Psoas muscle (tissue), 8 donors: Measurements from ENCODE around the gene PTPRG. TPM values are rescaled to one million over a fixed set of nuclear protein-coding genes. Genes with fewer than 3 reads are reported as not detected.
A peak's percentile ranks its signal among the peaks of the same experiment; 100 is the strongest.

ENCODE experiments used
- ATAC-seq, 4 donors: fragments of 200-7000 bp; cut with Tn5 transposase; one replicate each; pipeline ENCODE4 v1.9.1; 2020; ENCODE audit warnings: moderate library complexity in 3 of 4, mild to moderate bottlenecking in 2 of 4
- DNase-seq, 2 donors: peaks; one replicate each; pipeline ENCODE4 v3.0.0-alpha.2; 2020
- H3K27ac ChIP-seq: fragments of 200-600 bp; one replicate; pipeline ENCODE4 v1.8.0; 2022
- H3K27me3 ChIP-seq, 3 donors: fragments of 200-600 bp in 1 of 3; one replicate each; pipeline versions ENCODE4 v1.6.1 to v1.8.0; 2013 to 2022; ENCODE audit warnings: low read length in 2 of 3, mild to moderate bottlenecking in 2 of 3, moderate library complexity in 1 of 3; ENCODE audit not compliant: insufficient read depth in 3 of 3
- H3K36me3 ChIP-seq, 2 donors: fragments of 200-600 bp in 1 of 2; one replicate each; pipeline versions ENCODE4 v1.6.1 to v1.8.0; 2013 to 2022; ENCODE audit warnings: low read depth in 1 of 2, mild to moderate bottlenecking in 1 of 2, moderate library complexity in 1 of 2; ENCODE audit not compliant: insufficient read depth in 1 of 2
- H3K4me1 ChIP-seq: fragments of 200-600 bp; one replicate; pipeline ENCODE4 v1.8.0; 2022
- H3K4me3 ChIP-seq: fragments of 200-600 bp; one replicate; pipeline ENCODE4 v1.8.0; 2022; ENCODE audit warnings: mild to moderate bottlenecking
- H3K9me3 ChIP-seq: fragments of 200-600 bp; one replicate; pipeline ENCODE4 v1.8.0; 2022
- WGBS, 3 donors: extraction: QIAGEN DNeasy Blood & Tissue Kit; methylation state at CpG; one replicate each; pipeline versions ENCODE4 v1.1.6 to v1.1.7; 2013; 5-methylcytosine and 5-hydroxymethylcytosine counted together
- intact Hi-C, 2 donors: fragments of 100-400 bp; cut with DNase I; formaldehyde crosslinking; loops; one replicate each; pipeline versions ENCODE4 v1.11.0 to v1.14.2; 2022
- polyA plus RNA-seq, 3 donors: library from polyadenylated mRNA; stranded (reverse); fragments of 200-250 nt; gene quantifications; one replicate each; pipeline ENCODE4 v1.2.3, GENCODE V29; 2013
- total RNA-seq, 4 donors: library from RNA; stranded (reverse); fragmentation: NEBNext Ultra II Directional in 2 of 4; extraction: Animal tissue kit (Norgen Biotek cat#: 25700) in 2 of 4; gene quantifications; one replicate each; pipeline versions ENCODE4 v1.2.1 to v1.2.4, GENCODE V29; 2021 to 2023
- TF ChIP-seq, protein P1 (sequence below): fragments of 200-600 bp; IDR thresholded peaks from one replicate; pipeline ENCODE4 v1.8.0; 2022; ENCODE audit warnings: antibody characterized with exemption
- donor health status: healthy with polysubstance abuse.
- donor health status: DM: no; HTN: no; CAD: no; lungs with moderate emphysema.
- donor health status: Bipolar disorder and iron deficiency.
- donor health status: healthy.
- donor health status: DM: yes; HTN: yes; CAD: no.
- donor health status: DM: no; HTN: no; CAD: no.
- donor health status: DM: no; HTN: no; CAD: no.
- donor health status: DM: yes; HTN: yes; CAD: no.

The PTPRG gene
- total and polyA plus RNA-seq, 7 donors = 4.5 to 29.5 (median 12.6) TPM

DNA sequence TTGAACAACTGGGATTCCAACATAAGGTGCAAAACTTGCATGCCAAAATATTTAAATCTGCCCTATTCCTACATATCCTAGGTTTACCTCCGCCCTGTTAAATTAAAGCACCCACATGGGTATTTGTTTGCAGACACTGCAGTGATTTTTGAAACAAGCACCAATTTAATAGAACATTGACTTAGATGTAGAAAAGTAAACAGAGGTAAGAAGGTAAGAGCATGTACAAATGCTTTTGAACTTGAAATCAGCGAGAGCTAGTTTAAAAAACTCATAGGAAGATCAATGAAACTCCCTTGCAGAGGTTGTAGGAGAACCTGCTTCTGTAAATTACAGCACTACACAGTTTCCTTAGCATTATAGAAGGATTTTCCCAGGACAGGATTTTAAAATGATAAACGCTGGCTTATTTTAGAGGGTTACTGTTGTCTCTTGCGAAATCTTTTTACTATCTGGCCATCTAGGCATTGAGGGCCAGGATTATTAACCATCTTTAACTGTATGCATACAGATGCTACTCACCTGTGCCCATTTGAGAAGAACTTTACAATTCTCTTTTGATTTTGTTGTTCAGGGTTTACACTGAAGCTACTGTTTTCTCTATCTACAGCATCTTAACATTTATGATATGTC is 527.2 kb downstream of the PTPRG start:
- Histone ChIP-seq H3K27ac (no peak overlapping the region), H3K4me3 (no peak overlapping the region), H3K36me3 (no peaks in the 10 kb centered on the region), H3K27me3 (no peaks in the 10 kb centered on the region), H3K9me3 (no peaks in the 10 kb centered on the region), H3K4me1 (peaks cover 32% of the 10 kb centered on the region)
- ATAC-seq (no peak), DNase-seq (no peak)
- 79 to 95% (median 86%) methylated on average over 4 of the region's 4 CpGs for WGBS, 3 donors
- intact Hi-C loops = loop anchor here in 1 of 2 donors (5.0 kb wide), 1 partner anchor 46 kb away; no protein-coding TSS in a partner anchor
- TF ChIP-seq, protein P1, sequence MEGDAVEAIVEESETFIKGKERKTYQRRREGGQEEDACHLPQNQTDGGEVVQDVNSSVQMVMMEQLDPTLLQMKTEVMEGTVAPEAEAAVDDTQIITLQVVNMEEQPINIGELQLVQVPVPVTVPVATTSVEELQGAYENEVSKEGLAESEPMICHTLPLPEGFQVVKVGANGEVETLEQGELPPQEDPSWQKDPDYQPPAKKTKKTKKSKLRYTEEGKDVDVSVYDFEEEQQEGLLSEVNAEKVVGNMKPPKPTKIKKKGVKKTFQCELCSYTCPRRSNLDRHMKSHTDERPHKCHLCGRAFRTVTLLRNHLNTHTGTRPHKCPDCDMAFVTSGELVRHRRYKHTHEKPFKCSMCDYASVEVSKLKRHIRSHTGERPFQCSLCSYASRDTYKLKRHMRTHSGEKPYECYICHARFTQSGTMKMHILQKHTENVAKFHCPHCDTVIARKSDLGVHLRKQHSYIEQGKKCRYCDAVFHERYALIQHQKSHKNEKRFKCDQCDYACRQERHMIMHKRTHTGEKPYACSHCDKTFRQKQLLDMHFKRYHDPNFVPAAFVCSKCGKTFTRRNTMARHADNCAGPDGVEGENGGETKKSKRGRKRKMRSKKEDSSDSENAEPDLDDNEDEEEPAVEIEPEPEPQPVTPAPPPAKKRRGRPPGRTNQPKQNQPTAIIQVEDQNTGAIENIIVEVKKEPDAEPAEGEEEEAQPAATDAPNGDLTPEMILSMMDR = no peak

DNA sequence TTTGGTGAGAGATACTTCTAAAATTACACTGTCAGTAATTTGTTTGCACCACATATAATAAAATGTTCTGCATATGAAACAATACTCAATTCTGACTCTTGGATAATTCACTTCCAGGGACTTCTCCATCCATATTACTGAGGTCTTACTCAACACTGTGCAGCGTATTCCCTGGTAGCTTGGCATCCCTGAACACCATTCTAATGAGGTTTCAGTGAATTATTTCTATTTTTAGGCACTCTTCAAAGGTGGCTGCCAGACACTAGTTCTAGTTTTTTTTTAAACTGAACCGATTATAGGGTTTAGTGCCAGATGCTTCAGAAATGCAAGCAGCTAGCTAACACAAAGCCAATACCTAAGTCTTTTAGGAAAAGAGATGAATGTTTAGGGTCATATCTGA is 528.7 kb downstream of the PTPRG start:
- Histone ChIP-seq H3K4me3 (peak overlapping the region; percentile 33), H3K9me3 (no peaks in the 10 kb centered on the region), H3K27ac (peak overlapping the region; percentile 68), H3K36me3 (no peaks in the 10 kb centered on the region), H3K4me1 (peaks cover 25% of the 10 kb centered on the region), H3K27me3 (no peaks in the 10 kb centered on the region)
- DNase-seq = no peak
- ATAC-seq = peak; percentile 51 to 69 (median 60)
- TF ChIP-seq, protein P1 = no peak
- 27 to 33% (median 27%) methylated on average over 2 of the region's 2 CpGs for WGBS, 3 donors
- intact Hi-C loops = loop anchor here in 1 of 2 donors (5.0 kb wide), 1 partner anchor 38 kb away; no protein-coding TSS in a partner anchor

DNA sequence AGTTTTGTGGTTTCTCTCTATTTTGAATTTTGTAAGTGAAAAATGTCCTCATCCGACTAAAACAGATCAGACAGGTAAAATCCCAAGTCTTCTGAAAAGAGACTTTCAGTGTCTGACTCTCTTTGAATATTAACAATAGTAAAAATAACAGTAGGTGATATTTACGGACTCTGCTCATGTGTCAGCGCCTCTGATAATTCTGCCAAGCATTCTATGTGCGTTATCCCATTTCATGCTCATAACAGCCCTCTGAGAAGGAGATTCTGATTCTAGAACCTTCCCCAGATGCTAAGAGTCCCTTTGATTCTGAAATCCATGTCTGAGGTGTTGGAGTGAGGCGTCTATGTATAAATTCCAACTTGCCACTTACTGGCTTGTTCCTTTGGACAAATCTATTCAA is 529.1 kb downstream of the PTPRG start:
- intact Hi-C loops = loop anchor here in 1 of 2 donors (5.0 kb wide), 1 partner anchor 38 kb away; no protein-coding TSS in a partner anchor
- DNase-seq (no peak), ATAC-seq (peak in 2 of 4 donors; percentile 25 to 27)
- Histone ChIP-seq H3K27ac (peak overlapping the region; percentile 68), H3K4me1 (peaks cover 25% of the 10 kb centered on the region), H3K27me3 (no peaks in the 10 kb centered on the region), H3K36me3 (no peaks in the 10 kb centered on the region), H3K9me3 (no peaks in the 10 kb centered on the region), H3K4me3 (peak overlapping the region; percentile 33)
- WGBS, 3 donors = 57 to 86% (median 59%) methylated on average over 5 of the region's 5 CpGs
- TF ChIP-seq, protein P1 = no peak

DNA sequence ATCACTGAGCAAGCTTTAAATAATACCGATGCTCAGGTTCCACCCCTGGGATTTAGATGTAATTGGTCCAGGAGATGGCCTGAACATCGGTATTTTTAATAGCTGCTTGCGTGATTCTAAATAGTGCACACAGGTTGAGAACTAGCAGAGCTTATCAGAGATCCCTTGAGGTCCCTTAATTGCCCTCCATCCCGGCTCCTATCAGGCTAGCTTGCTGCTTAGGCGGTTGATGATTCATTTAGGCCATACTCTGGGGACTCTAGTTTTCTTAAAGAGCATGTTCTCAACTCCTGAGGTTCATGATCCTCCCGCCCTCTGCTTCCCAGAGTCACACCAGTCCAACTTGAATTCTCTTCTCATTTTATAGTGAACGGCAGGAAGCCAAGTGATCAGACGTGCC is 531.7 kb downstream of the PTPRG start:
- H3K9me3 ChIP-seq = no peaks in the 10 kb centered on the region
- no peaks in the 10 kb centered on the region for H3K36me3 ChIP-seq
- no peak overlapping the region for H3K27ac ChIP-seq
- intact Hi-C loops = loop anchor here in 1 of 2 donors (5.0 kb wide), 1 partner anchor 41 kb away; no protein-coding TSS in a partner anchor
- TF ChIP-seq, protein P1 = no peak
- no peaks in the 10 kb centered on the region for H3K27me3 ChIP-seq
- DNase-seq (no peak), ATAC-seq (no peak)
- peaks cover 46% of the 10 kb centered on the region for H3K4me1 ChIP-seq
- WGBS, 3 donors = 79 to 88% (median 86%) methylated on average over 8 of the region's 8 CpGs
- H3K4me3 ChIP-seq = no peak overlapping the region
